CD14-positive monocyte (primary cell): Measurements from ENCODE around the gene SNCB. TPM values are rescaled to one million over a fixed set of nuclear protein-coding genes. Genes with fewer than 3 reads are reported as not detected.

Experiments used
- DNase-seq, 3 donors: peaks; one replicate each; pipeline ENCODE4 v3.0.0-alpha.2; 2011 to 2022
- H2AFZ ChIP-seq: 2 replicates; pipeline ENCODE4 v1.6.0; 2012; ENCODE audit warnings: mild to moderate bottlenecking, low read depth, low read length, inconsistent platforms; ENCODE audit not compliant: insufficient read depth, poor library complexity, severe bottlenecking
- H3K27ac ChIP-seq, 2 donors: 1 replicate in 1 of 2; 2 replicates in 1 of 2; pipeline ENCODE4 v1.5.1; 2012 to 2013; ENCODE audit warnings: low read length in 2 of 2, control low read depth in 1 of 2, inconsistent platforms in 1 of 2, low read depth in 1 of 2, mild to moderate bottlenecking in 1 of 2
- H3K27me3 ChIP-seq, 2 donors: one replicate each; pipeline versions ENCODE4 v1.6.0 to v1.6.1; 2011 to 2013; ENCODE audit warnings: low read length in 2 of 2; ENCODE audit not compliant: control insufficient read depth in 2 of 2, insufficient read depth in 2 of 2
- H3K36me3 ChIP-seq, 2 donors: replicated peaks in 1 of 2; 1 replicate in 1 of 2; 2 replicates in 1 of 2; pipeline versions ENCODE4 v1.5.1 to v1.6.1; 2012 to 2013; ENCODE audit warnings: low read length in 2 of 2, control low read depth in 1 of 2, inconsistent platforms in 1 of 2, mild to moderate bottlenecking in 1 of 2; ENCODE audit not compliant: insufficient read depth in 2 of 2, control insufficient read depth in 1 of 2
- H3K4me1 ChIP-seq, 2 donors: 1 replicate in 1 of 2; 2 replicates in 1 of 2; pipeline versions ENCODE4 v1.5.1 to v1.6.1; 2012 to 2013; ENCODE audit warnings: low read length in 2 of 2, control low read depth in 1 of 2, inconsistent platforms in 1 of 2, mild to moderate bottlenecking in 1 of 2, moderate library complexity in 1 of 2; ENCODE audit not compliant: insufficient read depth in 2 of 2, control insufficient read depth in 1 of 2
- H3K4me2 ChIP-seq: replicated peaks from 2 replicates; pipeline ENCODE3; 2012; ENCODE audit warnings: low read length, moderate library complexity, mild to moderate bottlenecking; ENCODE audit not compliant: poor library complexity, severe bottlenecking; ENCODE audit errors: extremely low read depth
- H3K4me3 ChIP-seq, 3 experiments: fragments of 200-600 bp in 1 of 3; sonication (generic) in 1 of 3; replicated peaks in 1 of 3; 1 replicate in 2 of 3; 2 replicates in 1 of 3; pipeline ENCODE4 v1.5.1; 2011 to 2013; ENCODE audit warnings: low read length in 3 of 3, mild to moderate bottlenecking in 3 of 3, control low read depth in 2 of 3, low read depth in 2 of 3, inconsistent platforms in 1 of 3, moderate library complexity in 1 of 3
- H3K79me2 ChIP-seq: 2 replicates; pipeline ENCODE4 v1.6.0; 2012; ENCODE audit warnings: mild to moderate bottlenecking, control low read depth, inconsistent platforms, low read length, moderate library complexity; ENCODE audit not compliant: insufficient read depth
- H3K9ac ChIP-seq: 2 replicates; pipeline ENCODE4 v1.6.0; 2017; ENCODE audit warnings: low read length, mild to moderate bottlenecking; ENCODE audit not compliant: insufficient read depth, poor library complexity, severe bottlenecking
- H3K9me3 ChIP-seq, 2 donors: replicated peaks in 1 of 2; 1 replicate in 1 of 2; 2 replicates in 1 of 2; pipeline versions ENCODE4 v1.5.1 to v1.6.1; 2012 to 2013; ENCODE audit warnings: low read length in 2 of 2, control low read depth in 1 of 2; ENCODE audit not compliant: control insufficient read depth in 1 of 2, insufficient read depth in 1 of 2
- H4K20me1 ChIP-seq: 2 replicates; pipeline ENCODE4 v1.6.0; 2012; ENCODE audit warnings: mild to moderate bottlenecking, low read length, control low read depth, moderate library complexity; ENCODE audit not compliant: insufficient read depth
- H3K27ac Mint-ChIP-seq, 7 donors: one replicate each; pipeline ENCODE4 v1.8.0; 2020; ENCODE audit warnings: mild to moderate bottlenecking in 7 of 7, mixed read lengths in 7 of 7, moderate library complexity in 6 of 7, inconsistent platforms in 2 of 7
- H3K27me3 Mint-ChIP-seq, 3 donors: one replicate each; pipeline ENCODE4 v1.8.0; 2021 to 2022; ENCODE audit warnings: low read depth in 3 of 3, mild to moderate bottlenecking in 3 of 3, mixed read lengths in 3 of 3, moderate library complexity in 3 of 3, inconsistent platforms in 1 of 3
- H3K36me3 Mint-ChIP-seq, 2 donors: one replicate each; pipeline ENCODE4 v1.8.0; 2020; ENCODE audit warnings: mixed read lengths in 2 of 2, inconsistent platforms in 1 of 2, mild to moderate bottlenecking in 1 of 2
- H3K4me1 Mint-ChIP-seq: one replicate; pipeline ENCODE4 v1.8.0; 2020; ENCODE audit warnings: mild to moderate bottlenecking, mixed read lengths
- H3K4me3 Mint-ChIP-seq, 2 donors: one replicate each; pipeline ENCODE4 v1.8.0; 2020; ENCODE audit warnings: mild to moderate bottlenecking in 2 of 2, mixed read lengths in 2 of 2, moderate library complexity in 1 of 2
- H3K9me3 Mint-ChIP-seq, 7 donors: one replicate each; pipeline ENCODE4 v1.8.0; 2020 to 2022; ENCODE audit warnings: mixed read lengths in 7 of 7, mild to moderate bottlenecking in 6 of 7, moderate library complexity in 6 of 7, inconsistent platforms in 2 of 7
- CTCF ChIP-seq: fragments of 200-600 bp; IDR thresholded peaks from one replicate; pipeline ENCODE4 v1.8.0; 2022; ENCODE audit warnings: antibody characterized with exemption, mild to moderate bottlenecking
- WGBS: methylation state at CpG from one replicate; pipeline ENCODE4 v1.1.5; 2013; ENCODE audit warnings: missing lambda C conversion rate; ENCODE audit not compliant: insufficient coverage; 5-methylcytosine and 5-hydroxymethylcytosine counted together
- intact Hi-C, 2 donors: fragments of 100-400 bp; cut with micrococcal nuclease; formaldehyde crosslinking; loops; one replicate each; pipeline versions ENCODE4 v1.15.0 to v1.15.1; 2023
- polyA plus RNA-seq, 3 donors: library from polyadenylated mRNA; depleted of rRNA in 1 of 3; unstranded in 2 of 3; stranded (reverse) in 1 of 3; fragments of 300-500 nt in 2 of 3; fragments of >200 nt in 1 of 3; fragmentation: Illumina TruSeq in 2 of 3; gene quantifications; 1 replicate in 2 of 3; 2 replicates in 1 of 3; pipeline ENCODE4 v1.2.3, GENCODE V29; 2012 to 2021

SNCB gene
- polyA plus RNA-seq, 3 donors = not detected

DNA sequence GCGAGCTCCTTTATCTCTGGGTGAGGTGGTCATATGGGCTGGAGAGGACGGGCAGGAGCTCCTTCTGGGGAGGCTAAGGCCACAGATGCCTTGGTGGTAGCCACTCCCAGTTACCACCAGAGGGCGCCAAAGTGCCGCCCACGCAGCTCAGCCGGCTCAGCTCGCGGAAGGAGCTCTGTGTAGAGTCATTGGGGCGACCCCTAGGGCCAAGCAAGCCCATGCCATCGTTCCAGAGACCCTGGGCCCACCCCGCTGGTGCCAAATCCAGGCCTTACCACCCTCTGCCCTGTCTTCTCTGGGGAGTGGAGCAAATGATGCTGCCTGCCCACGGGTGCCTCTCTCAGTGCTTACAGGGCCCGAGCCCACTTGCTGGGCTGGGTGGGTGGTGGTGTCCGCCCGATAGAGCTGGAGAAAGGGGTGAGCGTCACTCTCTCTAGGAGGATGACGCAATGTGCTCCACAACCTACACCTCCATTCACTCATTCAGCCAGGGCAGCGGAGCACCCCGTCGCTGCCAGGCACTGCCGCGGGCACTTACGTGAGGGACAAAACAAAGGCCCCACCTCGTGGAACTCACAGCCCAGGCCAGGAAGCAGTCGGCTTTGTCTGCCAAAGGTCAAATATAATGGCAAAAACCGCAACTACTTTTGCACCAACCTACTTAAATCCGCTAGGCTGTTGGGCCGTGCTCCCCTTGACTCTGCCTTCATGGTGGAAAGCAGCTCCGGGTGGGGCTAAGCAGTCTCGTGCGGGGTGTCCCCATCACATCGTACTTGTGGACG lies 30.7 kb upstream of the SNCB start:
- Histone ChIP-seq H3K9me3 (no peaks in the 10 kb centered on the region), H3K4me2 (no peak overlapping the region), H2AFZ (peak overlapping the region; percentile 36), H3K36me3 (peaks cover 2 to 3% of the 10 kb centered on the region in 2 donors), H4K20me1 (peaks cover 4% of the 10 kb centered on the region), H3K27ac (no peak overlapping the region), H3K4me3 (no peak overlapping the region), H3K9ac (no peak overlapping the region), H3K79me2 (no peaks in the 10 kb centered on the region), H3K27me3 (no peaks in the 10 kb centered on the region), H3K4me1 (peaks cover 18 to 19% of the 10 kb centered on the region in 2 donors)
- Mint-ChIP-seq H3K4me3 (peak overlapping the region in 1 of 2 donors; percentile 16), H3K9me3 (peaks cover 0 to 2% (median 0%) of the 10 kb centered on the region in 7 donors), H3K36me3 (peaks cover 8 to 13% of the 10 kb centered on the region in 2 donors), H3K4me1 (peaks cover 23% of the 10 kb centered on the region), H3K27me3 (peaks cover 9 to 33% (median 23%) of the 10 kb centered on the region in 3 donors), H3K27ac (no peak overlapping the region)
- peak; percentile 66 to 76 (median 73) for DNase-seq
- intact Hi-C loops = no loop called here
- WGBS = 55% methylated on average over 27 of the region's 33 CpGs
- TF ChIP-seq CTCF = peak; percentile 98

DNA sequence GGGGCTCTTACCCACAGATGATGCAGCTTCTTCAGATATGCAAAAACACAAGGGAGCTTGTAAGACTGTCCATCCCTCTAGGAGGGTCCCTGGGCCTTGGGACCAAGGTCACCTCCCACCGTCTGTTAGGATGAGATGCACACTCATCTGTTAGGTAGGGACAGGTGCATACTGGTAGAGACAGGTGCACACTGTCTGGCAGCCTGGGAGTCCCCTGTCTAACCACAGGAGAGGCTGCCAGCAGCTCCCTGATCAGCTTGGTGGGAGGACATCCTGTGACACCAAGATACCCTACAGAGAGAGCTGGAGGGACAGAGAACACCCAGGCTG lies 30.2 kb upstream of the SNCB start:
- Histone ChIP-seq H3K27me3 (no peaks in the 10 kb centered on the region), H3K9ac (no peak overlapping the region), H3K79me2 (no peaks in the 10 kb centered on the region), H3K4me1 (peaks cover 18 to 19% of the 10 kb centered on the region in 2 donors), H3K36me3 (peaks cover 2 to 7% of the 10 kb centered on the region in 2 donors), H3K27ac (no peak overlapping the region), H3K4me2 (no peak overlapping the region), H2AFZ (peak overlapping the region; percentile 36), H4K20me1 (peaks cover 4% of the 10 kb centered on the region), H3K4me3 (no peak overlapping the region), H3K9me3 (no peaks in the 10 kb centered on the region)
- no peak overlapping the region for H3K27ac Mint-ChIP-seq
- H3K9me3 Mint-ChIP-seq = peaks cover 0 to 2% (median 0%) of the 10 kb centered on the region in 7 donors
- peaks cover 12 to 19% of the 10 kb centered on the region in 2 donors for H3K36me3 Mint-ChIP-seq
- H3K4me1 Mint-ChIP-seq = peaks cover 23% of the 10 kb centered on the region
- H3K4me3 Mint-ChIP-seq = no peak overlapping the region
- peaks cover 9 to 30% (median 21%) of the 10 kb centered on the region in 3 donors for H3K27me3 Mint-ChIP-seq
- no CpG with 5 or more reads among the region's 1 CpG for whole genome bisulfite sequencing
- no peak for TF ChIP-seq CTCF
- no peak for DNase-seq
- intact Hi-C loops = no loop called here
